GM21360 (cell line): ENCODE results near the gene KIF15.
"Not testable (repeated sequence)": the region's sequence is repeated elsewhere in the genome, so short reads cannot be mapped to it uniquely, and the experiment has no call there.

Source experiments
- ATAC-seq: cut with Tn5 transposase; IDR thresholded peaks from one replicate; pipeline ENCODE4 v1.9.1; 2021; ENCODE audit warnings: mild to moderate bottlenecking, moderate library complexity; ENCODE audit not compliant: unreplicated experiment

KIF15 gene

GRCh38 chr3:44761424-44762169, at the start of gene KIF15, which contains the start of gene KIAA1143:
TSS of gene KIF15 (plus strand) at chr3:44761794. CDS start at chr3:44761866, 72 bp downstream.
TSS of gene KIAA1143 (minus strand) at chr3:44761619. CDS start at chr3:44761602, 17 bp downstream.
- peak; percentile 77 for ATAC-seq

- peak; percentile 52 for ATAC-seq
Observed at GRCh38 chr3:44712455-44713075, 49.0 kb upstream of the KIF15 start, which contains the start of gene ZNF502. TSS of gene ZNF502 (plus strand) at chr3:44712660. CDS start at chr3:44720262, 7,602 bp downstream.

DNA sequence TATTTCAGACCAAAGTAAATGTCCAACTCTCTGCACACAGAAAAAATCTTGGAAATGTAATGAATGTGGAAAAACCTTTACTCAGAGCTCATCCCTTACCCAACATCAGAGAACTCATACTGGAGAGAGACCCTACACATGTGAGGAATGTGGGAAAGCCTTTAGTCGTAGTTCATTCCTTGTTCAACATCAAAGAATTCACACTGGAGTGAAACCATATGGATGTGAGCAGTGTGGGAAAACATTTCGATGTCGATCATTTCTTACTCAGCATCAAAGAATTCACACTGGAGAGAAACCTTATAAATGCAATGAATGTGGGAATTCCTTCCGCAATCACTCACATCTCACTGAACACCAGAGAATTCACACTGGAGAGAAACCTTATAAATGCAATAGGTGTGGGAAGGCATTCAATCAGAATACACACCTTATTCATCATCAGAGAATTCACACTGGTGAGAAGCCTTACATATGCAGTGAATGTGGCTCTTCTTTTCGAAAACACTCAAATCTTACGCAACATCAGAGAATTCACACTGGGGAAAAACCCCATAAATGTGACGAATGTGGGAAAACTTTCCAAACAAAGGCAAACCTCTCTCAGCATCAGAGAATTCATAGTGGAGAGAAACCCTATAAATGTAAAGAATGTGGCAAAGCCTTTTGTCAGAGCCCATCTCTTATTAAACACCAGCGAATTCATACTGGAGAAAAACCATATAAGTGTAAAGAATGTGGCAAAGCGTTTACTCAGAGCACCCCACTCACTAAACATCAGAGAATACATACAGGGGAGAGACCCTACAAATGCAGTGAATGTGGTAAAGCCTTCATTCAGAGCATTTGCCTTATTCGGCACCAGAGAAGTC, 40.1 kb upstream of the KIF15 start:
- no peak for ATAC-seq

- no peak for ATAC-seq
Observed at GRCh38 chr3:44722103-44722401, 39.5 kb upstream of the KIF15 start.

- no peak for ATAC-seq
Observed at GRCh38 chr3:44729384-44729910, 32.1 kb upstream of the KIF15 start, which contains the start of gene ZNF501. TSS of gene ZNF501 (plus strand) at chr3:44729635. CDS start at chr3:44734422, 4,787 bp downstream.

- no peak for ATAC-seq
Observed at GRCh38 chr3:44734646-44735168, 26.9 kb upstream of the KIF15 start.

GRCh38 chr3:44761101-44761423, 532 bp upstream of the KIF15 start:
- no peak for ATAC-seq

DNA sequence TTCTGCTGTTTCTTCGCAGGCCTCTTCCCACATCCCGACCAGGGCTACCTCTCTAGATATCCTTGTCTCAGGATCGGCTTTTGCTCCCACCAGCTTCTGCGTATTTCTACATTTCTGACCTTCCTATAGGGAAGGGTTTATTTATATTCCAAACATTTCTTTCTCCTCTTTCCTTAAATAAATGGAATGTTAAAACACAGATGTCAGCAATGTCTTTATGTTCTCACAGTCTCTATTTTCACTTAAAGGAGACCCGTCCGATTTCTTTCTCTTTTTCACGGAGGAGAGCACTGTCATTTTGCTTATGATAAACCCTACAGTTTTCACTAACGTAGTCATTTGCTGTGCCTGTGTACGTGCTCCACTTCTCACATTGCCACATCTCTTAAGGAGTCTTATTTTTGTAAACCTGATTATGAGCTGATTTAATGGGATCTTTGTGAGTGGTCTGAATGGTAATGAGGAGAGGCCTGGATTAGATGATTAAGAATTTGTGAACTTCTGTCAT, 630 bp downstream of the KIF15 start:
- ATAC-seq: no peak

DNA sequence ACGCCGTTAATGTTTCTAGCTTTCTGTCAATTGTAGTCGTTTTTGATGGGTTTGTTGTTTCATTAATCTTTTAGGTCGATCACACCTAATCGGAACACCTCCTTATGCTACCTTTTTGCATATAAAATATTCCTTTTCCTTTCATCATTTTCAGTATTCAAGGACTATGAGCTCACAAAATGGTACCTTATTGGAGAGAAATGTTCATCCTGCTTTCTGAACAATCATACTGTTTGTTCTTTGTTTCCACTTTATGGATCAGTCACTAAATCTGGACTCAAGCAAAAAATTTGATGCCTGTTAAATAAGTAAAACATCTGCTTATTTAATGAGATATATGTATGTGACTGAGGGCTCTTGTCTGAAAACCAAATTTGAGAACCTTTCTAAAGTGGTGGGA, 1.1 kb downstream of the KIF15 start:
- no peak for ATAC-seq

DNA sequence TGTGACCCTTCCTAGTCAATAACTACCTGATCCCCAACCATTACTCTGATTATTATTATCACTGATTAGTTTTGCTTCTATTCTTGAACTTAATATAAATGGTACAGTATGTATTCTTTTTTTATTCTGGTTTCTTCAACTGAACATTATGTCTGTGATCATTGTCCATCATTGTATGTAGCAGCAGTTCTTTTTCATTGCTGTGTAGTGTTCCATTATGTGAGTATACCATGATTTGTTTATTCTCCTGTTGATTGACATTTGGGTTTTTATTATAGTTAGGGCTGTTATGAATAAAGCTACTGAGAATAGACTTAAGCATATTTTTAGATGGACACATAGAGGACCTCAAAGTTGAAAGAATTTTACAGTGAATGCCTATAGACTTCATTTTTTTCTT, 2.7 kb downstream of the KIF15 start:
- ATAC-seq: no peak

- ATAC-seq: no peak
Observed at GRCh38 chr3:44771424-44772098, 10.0 kb downstream of the KIF15 start.

- ATAC-seq: no peak
Observed at GRCh38 chr3:44772099-44772442, 10.5 kb downstream of the KIF15 start.

DNA sequence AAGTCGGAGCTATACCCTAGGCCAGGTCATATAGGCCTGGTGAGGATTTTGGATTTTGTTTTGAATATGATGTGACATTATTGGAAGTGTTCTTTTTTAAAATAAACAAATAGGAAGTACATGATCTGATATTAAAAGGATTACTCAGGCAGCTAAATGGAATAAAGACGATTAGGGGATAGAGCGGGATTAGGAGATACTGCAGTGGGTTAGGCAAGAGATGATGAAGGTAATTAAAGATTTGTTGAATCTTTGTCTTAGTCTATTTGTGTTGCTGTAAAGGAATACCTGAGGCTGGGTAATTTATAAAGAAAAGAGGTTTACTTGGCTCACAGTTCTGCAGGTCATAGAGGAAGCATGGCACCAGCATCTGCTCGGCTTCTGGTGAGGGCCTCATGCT, 21.3 kb downstream of the KIF15 start:
- ATAC-seq: no peak

- no peak for ATAC-seq
Observed at GRCh38 chr3:44795197-44795596, 33.6 kb downstream of the KIF15 start.

DNA sequence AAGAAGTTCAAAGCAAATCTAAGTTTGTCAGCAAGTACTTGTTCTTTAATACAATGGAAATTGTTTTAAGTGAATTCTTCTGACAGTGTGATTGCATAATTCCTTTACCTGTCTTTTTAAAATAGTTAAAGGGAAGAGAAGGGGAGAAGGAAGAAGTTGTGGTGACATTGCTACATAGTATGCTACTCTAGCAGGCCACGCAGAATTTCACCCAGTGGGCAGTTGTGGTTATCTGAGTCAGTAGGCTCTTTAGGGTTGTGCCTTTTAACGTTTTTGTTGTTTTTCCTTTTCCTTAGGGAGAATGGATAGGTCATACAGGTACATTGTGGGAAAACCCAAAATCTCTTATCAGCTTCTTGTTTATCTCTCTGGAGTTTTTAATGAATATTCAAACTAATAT, 40.4 kb downstream of the KIF15 start:
- ATAC-seq: no peak

DNA sequence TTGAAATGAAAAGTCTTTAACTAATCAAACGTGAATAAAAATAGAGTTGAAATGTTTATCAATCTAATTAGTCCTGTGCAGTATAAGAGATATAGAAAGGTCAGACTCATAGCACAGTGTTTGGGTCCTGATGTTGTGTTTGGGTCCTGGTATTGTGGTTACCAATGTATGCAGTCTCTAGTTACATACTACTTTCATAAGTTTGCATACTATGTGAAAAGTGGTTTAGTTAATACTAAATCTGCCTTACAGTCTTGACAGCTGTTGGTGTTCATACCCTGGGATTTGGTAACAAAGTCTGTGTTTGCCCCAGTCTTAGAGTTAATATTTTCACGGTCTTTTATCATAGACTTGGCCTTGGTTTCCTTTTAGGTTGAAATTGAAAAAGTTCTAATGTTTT, 41.7 kb downstream of the KIF15 start:
- ATAC-seq: no peak

DNA sequence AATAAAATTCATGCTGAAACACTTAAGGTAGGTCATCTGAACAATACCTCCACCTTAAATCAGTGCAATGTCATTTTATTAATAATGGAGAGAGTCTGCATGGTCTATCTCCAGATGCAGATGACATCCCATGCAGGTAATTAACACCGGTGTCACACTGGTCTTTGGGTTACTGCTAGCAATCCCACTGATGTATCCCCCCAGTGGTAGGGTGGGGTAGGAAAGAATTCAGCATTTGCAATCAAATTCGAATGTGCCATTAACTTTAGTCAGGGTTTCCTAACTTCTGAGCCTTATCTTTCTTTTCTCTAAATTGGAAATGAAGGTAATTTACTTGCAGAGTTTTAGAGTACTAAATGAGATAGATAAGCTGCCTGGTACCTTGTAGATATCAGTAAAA, 44.4 kb downstream of the KIF15 start:
- ATAC-seq: no peak

DNA sequence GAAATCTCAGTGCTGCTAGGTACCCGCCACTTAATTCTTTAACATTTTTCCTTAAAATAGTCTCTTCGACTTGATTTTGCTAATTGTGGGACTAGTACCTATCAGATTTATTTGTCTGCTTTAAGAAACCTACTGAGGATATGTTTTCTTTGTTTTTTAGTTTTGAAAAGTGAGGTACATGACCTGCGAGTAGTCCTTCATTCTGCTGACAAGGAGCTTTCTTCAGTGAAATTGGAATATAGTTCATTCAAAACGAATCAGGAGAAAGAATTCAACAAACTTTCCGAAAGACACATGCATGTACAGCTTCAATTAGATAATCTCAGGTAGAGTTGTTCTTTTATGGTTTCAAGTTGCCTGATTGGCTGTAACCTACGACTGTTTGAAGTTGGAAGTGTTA, 53.2 kb downstream of the KIF15 start:
- ATAC-seq: no peak

DNA sequence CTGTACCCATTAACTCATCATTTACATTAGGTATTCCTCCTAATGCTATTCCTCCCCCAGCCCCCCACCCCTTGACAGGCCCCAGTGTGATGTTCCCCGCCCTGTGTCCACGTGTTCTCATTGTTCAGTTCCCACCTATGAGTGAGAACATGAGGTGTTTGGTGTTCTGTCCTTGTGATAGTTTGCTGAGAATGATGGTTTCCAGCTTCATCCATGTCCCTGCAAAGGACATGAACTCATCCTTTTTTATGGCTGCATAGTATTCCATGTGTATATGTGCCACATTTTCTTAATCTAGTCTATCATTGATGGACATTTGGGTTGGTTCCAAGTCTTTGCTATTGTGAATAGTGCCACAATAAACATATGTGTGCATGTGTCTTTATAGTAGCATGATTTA, 54.7 kb downstream of the KIF15 start:
- not testable (repeated sequence) for ATAC-seq

DNA sequence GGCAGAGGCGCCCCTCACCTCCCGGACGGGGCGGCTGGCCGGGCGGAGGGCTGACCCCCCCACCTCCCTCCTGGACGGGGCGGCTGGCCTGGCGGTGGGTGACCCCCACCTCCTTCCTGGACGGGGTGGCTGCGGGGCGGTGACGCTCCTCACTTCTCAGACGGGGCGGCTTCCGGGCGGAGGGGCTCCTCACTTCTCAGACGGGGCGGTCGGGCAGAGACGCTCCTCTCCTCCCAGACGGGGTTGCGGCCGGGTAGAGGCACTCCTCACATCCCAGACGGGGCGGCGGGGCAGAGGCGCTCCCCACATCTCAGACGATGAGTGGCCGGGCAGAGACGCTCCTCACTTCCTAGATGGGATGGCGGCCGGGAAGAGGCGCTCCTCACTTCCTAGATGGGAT, 59.6 kb downstream of the KIF15 start:
- ATAC-seq: not testable (repeated sequence)
